Measurements from ENCODE around the gene RHBG. TPM values are rescaled to one million over a fixed set of nuclear protein-coding genes. Genes with fewer than 3 reads are reported as not detected.

RHBG gene
- total and polyA plus RNA-seq, 2 of the 4 experiments (the other 2 are of a cell fraction): not detected

DNA sequence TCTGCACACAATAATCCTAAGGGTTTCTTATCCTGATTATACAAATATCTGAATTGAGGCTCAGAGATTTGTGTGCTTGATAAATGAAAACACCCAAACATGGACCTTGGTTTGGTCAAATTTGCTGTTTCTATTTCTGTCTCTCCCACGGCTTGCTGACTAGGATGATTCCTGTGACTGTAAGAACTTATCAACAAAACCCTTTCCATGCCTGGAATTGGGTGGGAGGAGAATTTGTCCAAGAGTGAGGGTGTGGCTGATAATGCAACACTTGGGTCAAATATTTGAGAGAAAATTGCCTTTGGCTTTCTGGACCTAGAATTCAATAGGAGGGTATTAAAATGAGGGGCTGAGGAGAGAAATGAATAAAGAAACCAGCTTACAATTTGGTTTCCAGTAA, 48.0 kb downstream of the RHBG start:
- Histone ChIP-seq H2BK15ac (ENCODE audit: low read depth, low read length) (no peak overlapping the region), H4K8ac (ENCODE audit: low read depth in 2 of 2, low read length in 2 of 2) (no peak overlapping the region), H3K9ac (ENCODE audit: low read depth, low read length) (no peak overlapping the region), H4K20me1 (ENCODE audit: insufficient read depth, low read length) (no peaks in the 10 kb centered on the region; the same call in none of the 2 replicates), H3K18ac (ENCODE audit: low read depth, low read length) (no peak overlapping the region), H2AK5ac (ENCODE audit: low read depth, low read length) (no peak overlapping the region), H2BK5ac (ENCODE audit: low read depth, low read length, poor library complexity, severe bottlenecking) (no peak overlapping the region), H3K4me2 (ENCODE audit: low read depth, low read length) (no peak overlapping the region), H3K27ac (ENCODE audit: insufficient read depth, low read length) (no peak overlapping the region), H3K56ac (ENCODE audit: extremely low read depth, insufficient read depth, low read length) (no peak overlapping the region), H2BK120ac (ENCODE audit: low read depth, low read length) (no peak overlapping the region), H2BK20ac (ENCODE audit: low read depth, low read length) (no peak overlapping the region), H2AK9ac (replicated peaks; ENCODE audit: low read depth, low read length, poor library complexity) (no peak overlapping the region), H3K23ac (ENCODE audit: low read depth, low read length) (no peak overlapping the region), H4K5ac (ENCODE audit: low read depth, low read length) (no peak overlapping the region), H3K27me3 (ENCODE audit: control insufficient read depth, insufficient read depth, low read length) (peaks cover 85% of the 10 kb centered on the region), H3K4me1 (ENCODE audit: control insufficient read depth, insufficient read depth, low read length) (peaks cover 1% of the 10 kb centered on the region; the same call in 1 of the 2 replicates), H4K91ac (ENCODE audit: insufficient read depth, low read depth, low read length) (no peak overlapping the region), H3K36me3 (ENCODE audit: control insufficient read depth, insufficient read depth, low read length) (no peaks in the 10 kb centered on the region), H3K9me3 (ENCODE audit: control insufficient read depth, insufficient read depth, low read length) (peaks cover 4% of the 10 kb centered on the region; the same call in 1 of the 2 replicates), H3K79me1 (ENCODE audit: low read depth in 1 of 2, low read length in 2 of 2) (no peaks in the 10 kb centered on the region), H3K4me3 (ENCODE audit: insufficient read depth, low read depth, low read length) (no peak overlapping the region), H3K9me1 (ENCODE audit: insufficient read depth, low read length) (no peaks in the 10 kb centered on the region), H3K14ac (replicated peaks; ENCODE audit: low read depth, low read length) (no peak overlapping the region), H2AFZ (replicated peaks; ENCODE audit: low read length, poor library complexity) (no peak overlapping the region), H3K4ac (ENCODE audit: low read depth, low read length) (no peak overlapping the region)
- CTCF ChIA-PET: interaction anchor here (0.6 to 1.4 kb wide), 3 partner anchors 16 to 104 kb away, joined by 3 read pairs; no protein-coding TSS in a partner anchor
- dilution Hi-C loops (cut with HindIII; ENCODE audit: low sequenced_read_pairs, unreplicated experiment) (no loop called here), in situ Hi-C loops (cut with MboI; ENCODE audit: low sequenced_read_pairs) (no loop called here), intact Hi-C loops (cut with micrococcal nuclease) (no loop called here)
- POLR2A ChIA-PET (ENCODE audit: unreplicated experiment): no interaction called here
- WGBS, 2 experiments (ENCODE audit: extremely low coverage in 2 of 2, insufficient read length in 1 of 2): no CpG with 5 or more reads among the region's 1 CpG
- TF ChIP-seq ELK1 (IDR thresholded peaks at IDR 0.05; ENCODE audit: borderline replicate concordance, low read depth, low read length) (no peak), NFE2L2 (IDR thresholded peaks at IDR 0.05; ENCODE audit: low read depth, low read length) (no peak), CHD1 (IDR thresholded peaks at IDR 0.05; ENCODE audit: low read depth, low read length) (no peak), CEBPB (IDR thresholded peaks at IDR 0.05; ENCODE audit: low read depth, low read length) (no peak), FOS (IDR thresholded peaks at IDR 0.05; ENCODE audit: low read depth, low read length) (no peak), BHLHE40 (IDR thresholded peaks at IDR 0.05; ENCODE audit: low read depth, low read length) (no peak), RFX5 (IDR thresholded peaks at IDR 0.05; ENCODE audit: low read depth, low read length) (no peak), RCOR1 (IDR thresholded peaks at IDR 0.05; ENCODE audit: insufficient replicate concordance, low read length) (no peak), USF2 (IDR thresholded peaks at IDR 0.05; ENCODE audit: low read depth, low read length) (no peak), MAFK (IDR thresholded peaks at IDR 0.05; ENCODE audit: low read depth, low read length) (no peak), MAZ (IDR thresholded peaks at IDR 0.05; ENCODE audit: borderline replicate concordance, low read depth, low read length) (no peak)
- ATAC-seq (ENCODE audit: low read depth) (no peak), DNase-seq (no peak)
- no TSS peak for BruUV-seq (replicated peaks)

Data from IMR-90 (cell line).